ENCODE data around the gene UGT3A2.

DNA sequence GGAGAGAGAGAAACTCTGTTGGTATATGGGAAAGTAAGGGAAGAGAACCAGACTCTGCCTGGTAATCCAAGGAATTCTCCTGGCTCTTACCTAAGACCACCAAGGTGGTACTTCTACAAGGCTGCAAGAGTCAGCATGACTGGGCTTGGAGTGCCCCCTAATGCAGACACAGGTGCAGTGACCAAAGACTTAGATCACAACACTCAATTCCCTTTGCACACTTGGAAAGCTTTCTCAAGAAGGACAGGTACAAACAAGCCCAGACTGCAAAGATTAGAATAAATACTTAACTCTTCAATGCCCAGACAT lies 25.2 kb downstream of the UGT3A2 start:
- TF ChIP-seq, protein P1, sequence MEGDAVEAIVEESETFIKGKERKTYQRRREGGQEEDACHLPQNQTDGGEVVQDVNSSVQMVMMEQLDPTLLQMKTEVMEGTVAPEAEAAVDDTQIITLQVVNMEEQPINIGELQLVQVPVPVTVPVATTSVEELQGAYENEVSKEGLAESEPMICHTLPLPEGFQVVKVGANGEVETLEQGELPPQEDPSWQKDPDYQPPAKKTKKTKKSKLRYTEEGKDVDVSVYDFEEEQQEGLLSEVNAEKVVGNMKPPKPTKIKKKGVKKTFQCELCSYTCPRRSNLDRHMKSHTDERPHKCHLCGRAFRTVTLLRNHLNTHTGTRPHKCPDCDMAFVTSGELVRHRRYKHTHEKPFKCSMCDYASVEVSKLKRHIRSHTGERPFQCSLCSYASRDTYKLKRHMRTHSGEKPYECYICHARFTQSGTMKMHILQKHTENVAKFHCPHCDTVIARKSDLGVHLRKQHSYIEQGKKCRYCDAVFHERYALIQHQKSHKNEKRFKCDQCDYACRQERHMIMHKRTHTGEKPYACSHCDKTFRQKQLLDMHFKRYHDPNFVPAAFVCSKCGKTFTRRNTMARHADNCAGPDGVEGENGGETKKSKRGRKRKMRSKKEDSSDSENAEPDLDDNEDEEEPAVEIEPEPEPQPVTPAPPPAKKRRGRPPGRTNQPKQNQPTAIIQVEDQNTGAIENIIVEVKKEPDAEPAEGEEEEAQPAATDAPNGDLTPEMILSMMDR (IDR thresholded peaks at IDR 0.05) = no peak
- TF ChIP-seq POLR2A (IDR thresholded peaks at IDR 0.05) = no peak
- no peak for TF ChIP-seq EP300 (IDR thresholded peaks at IDR 0.05)

Data from sigmoid colon (tissue), 4 donors.